Spleen (tissue), 7 donors: ENCODE measurements around the gene TRAF4.

Experiments
- POLR2A ChIP-seq, 3 donors: fragments of 450-650 bp; IDR thresholded peaks; one replicate each; pipeline ENCODE4 v1.5.1; 2017; ENCODE audit warnings: antibody characterized with exemption in 3 of 3, mild to moderate bottlenecking in 1 of 3
- POLR2AphosphoS5 ChIP-seq, 3 donors: sonication (generic); formaldehyde crosslinking; IDR thresholded peaks; one replicate each; pipeline ENCODE4 v1.5.1; 2017; ENCODE audit warnings: antibody characterized with exemption in 3 of 3
- TF ChIP-seq, protein P1 (sequence below), 11 experiments: fragments of 200-600 bp in 7 of 11; fragments of 450-650 bp in 4 of 11; sonication (generic) in 4 of 11; IDR thresholded peaks in 8 of 11; conservative IDR thresholded peaks in 3 of 11; 1 replicate in 7 of 11; 2 replicates in 4 of 11; pipeline versions ENCODE4 v1.4.0 to v1.8.0; 2016 to 2021; ENCODE audit warnings: antibody characterized with exemption in 11 of 11, inconsistent platforms in 4 of 11, mild to moderate bottlenecking in 1 of 11
- donor health status: DM: no; HTN: no; CAD: no; lungs with moderate emphysema.
- donor health status: DM: no; HTN: no; CAD: no.
- donor health status: DM: no; HTN: no; CAD: no.

DNA sequence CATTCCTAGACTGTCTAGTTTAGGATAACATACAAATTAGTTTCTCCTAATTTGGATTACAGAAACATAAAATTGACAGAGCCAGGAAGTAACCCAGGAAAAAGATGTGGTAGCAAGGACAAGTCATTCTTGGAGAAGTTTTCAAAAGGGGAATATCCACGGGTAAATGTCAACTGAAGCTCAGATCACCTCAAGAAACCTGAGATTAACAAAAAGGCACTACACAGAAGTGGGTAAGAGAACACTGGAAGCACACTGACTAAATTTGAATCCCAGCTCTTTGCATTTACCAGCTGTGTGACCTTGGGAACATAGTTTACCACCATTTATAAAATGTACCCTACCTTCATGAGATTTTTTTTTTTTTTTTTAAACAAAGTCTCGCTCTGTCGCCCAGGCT lies 39.4 kb downstream of the TRAF4 start:
- TF ChIP-seq, protein P1, sequence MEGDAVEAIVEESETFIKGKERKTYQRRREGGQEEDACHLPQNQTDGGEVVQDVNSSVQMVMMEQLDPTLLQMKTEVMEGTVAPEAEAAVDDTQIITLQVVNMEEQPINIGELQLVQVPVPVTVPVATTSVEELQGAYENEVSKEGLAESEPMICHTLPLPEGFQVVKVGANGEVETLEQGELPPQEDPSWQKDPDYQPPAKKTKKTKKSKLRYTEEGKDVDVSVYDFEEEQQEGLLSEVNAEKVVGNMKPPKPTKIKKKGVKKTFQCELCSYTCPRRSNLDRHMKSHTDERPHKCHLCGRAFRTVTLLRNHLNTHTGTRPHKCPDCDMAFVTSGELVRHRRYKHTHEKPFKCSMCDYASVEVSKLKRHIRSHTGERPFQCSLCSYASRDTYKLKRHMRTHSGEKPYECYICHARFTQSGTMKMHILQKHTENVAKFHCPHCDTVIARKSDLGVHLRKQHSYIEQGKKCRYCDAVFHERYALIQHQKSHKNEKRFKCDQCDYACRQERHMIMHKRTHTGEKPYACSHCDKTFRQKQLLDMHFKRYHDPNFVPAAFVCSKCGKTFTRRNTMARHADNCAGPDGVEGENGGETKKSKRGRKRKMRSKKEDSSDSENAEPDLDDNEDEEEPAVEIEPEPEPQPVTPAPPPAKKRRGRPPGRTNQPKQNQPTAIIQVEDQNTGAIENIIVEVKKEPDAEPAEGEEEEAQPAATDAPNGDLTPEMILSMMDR (IDR thresholded peaks at IDR 0.05 in 8 of 11, conservative IDR thresholded peaks at IDR 0.05 in 3 of 11) = no peak
- TF ChIP-seq POLR2AphosphoS5 (IDR thresholded peaks at IDR 0.05) = no peak
- TF ChIP-seq POLR2A (IDR thresholded peaks at IDR 0.05) = no peak
